ENCODE measurements around the gene EEPD1. TPM values are rescaled to one million over a fixed set of nuclear protein-coding genes. Genes with fewer than 3 reads are reported as not detected.

The EEPD1 gene
- total RNA-seq, 2 experiments from 2014 or later, result 1.3 TPM

DNA sequence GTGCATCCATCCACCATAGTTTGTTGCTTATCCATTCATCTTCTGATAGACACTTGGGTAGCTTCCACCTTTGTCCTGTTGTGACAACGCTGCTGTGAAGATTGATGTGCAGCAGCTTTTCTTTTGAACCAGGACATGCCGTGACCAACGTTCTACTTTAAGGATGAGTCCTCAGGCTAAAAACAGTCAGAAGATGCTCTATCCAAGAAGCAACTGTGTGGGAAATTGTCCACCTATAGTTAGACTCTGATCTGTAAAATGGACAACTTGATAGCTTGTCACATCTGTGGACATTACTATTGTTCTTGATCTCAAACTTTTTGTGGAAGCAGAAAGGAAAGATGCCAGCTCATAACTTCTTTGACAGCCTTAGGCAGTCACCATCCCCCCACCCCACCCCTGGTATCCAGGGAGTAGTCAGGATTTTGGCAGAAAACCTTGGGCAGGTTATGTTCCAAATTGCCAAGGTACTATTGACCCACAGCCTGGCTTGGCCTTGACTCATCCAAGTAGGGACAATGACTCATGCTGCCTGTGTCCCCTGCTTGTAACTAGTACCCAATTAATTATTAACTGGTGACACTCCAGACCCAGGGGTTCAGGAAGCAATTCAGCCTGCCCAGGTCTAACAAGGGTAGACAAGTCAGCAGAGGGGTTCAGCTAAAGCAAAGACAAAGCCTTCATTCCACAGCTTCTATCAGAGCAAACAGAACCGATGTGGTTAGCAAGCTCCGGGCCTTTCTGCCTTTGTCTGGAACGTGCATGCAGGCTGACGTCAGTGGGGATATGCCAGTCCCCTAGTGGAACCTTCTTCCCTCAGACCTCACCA, 137.0 kb downstream of the EEPD1 start:
- no peak overlapping the region for H3K27ac Mint-ChIP-seq
- ATAC-seq (no peak), DNase-seq (no peak)
- H3K27me3 Mint-ChIP-seq, result no peaks in the 10 kb centered on the region
- peaks cover 58% of the 10 kb centered on the region for H3K4me1 Mint-ChIP-seq
- H3K36me3 Mint-ChIP-seq (ENCODE audit: low read depth), result no peaks in the 10 kb centered on the region
- POLR2A ChIA-PET, result no interaction called here
- no peak overlapping the region for H3K4me3 Mint-ChIP-seq
- no peaks in the 10 kb centered on the region for H3K9me3 Mint-ChIP-seq (ENCODE audit: low read depth)
- CTCF ChIA-PET, result interaction anchor here (0.7 to 5.5 kb wide), 13 partner anchors 9 to 312 kb away, joined by 3 to 89 read pairs (median 3); no protein-coding TSS in a partner anchor
- intact Hi-C loops (cut with DNase I, micrococcal nuclease), result loop anchor here (2.0 to 10.0 kb wide), 4 partner anchors 173 to 595 kb away; partner anchors contain the start of gene HERPUD2 (in 2 of the 2)

DNA sequence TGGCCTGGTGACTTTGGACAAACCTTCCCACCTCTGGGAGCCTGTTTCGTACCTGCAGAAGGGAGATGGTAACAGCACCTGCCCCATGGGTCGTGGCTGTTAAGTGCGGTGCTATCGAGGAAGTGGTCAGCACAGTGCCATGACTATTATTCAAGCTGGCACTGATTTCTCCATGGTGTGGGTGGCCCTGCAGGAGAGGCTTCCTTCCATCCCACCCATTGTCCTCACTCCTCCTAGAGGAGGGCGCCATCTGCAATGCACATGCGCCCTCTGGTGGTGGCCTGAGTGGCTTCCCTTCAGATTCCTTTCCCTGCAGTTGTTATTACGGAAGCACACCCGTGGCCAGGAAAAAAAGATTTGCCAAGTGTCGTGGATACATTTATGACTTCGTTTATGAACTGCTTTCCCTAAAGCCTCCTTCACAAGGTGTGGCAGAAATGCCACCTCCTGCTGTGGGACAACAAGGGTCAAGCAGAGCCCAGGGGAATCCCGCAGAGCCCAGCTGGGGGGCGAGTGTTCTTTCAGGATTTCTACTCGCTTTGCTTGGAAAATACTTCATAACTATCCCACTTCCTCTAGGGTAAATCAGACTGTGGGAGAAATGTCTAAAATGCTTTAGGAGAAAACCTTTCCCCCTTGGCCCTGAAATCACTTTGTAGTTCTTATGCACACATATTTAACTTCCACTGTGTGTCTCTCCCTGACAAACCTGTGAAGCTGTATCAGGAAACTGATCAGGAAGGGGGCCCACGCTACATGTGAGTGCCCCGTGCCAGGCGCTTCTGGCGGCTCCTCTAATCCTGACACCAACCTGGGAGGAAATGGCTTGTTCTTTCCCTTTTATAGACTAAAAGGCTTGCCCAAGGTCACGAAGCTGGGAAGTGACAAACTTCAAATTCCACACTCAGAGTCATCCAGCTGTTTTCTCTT, 138.6 kb downstream of the EEPD1 start:
- Mint-ChIP-seq H3K36me3 (ENCODE audit: low read depth) (no peaks in the 10 kb centered on the region), H3K27me3 (no peaks in the 10 kb centered on the region), H3K4me3 (peak overlapping the region; percentile 54), H3K27ac (peak overlapping the region; percentile 2), H3K4me1 (peaks cover 42% of the 10 kb centered on the region), H3K9me3 (ENCODE audit: low read depth) (no peaks in the 10 kb centered on the region)
- ATAC-seq (peak; percentile 53), DNase-seq (peak; percentile 87)
- intact Hi-C loops (cut with DNase I, micrococcal nuclease), result loop anchor here (1.0 to 5.0 kb wide), 7 partner anchors 138 to 374 kb away; partner anchors contain the start of gene EEPD1 (in 1 of the 2)
- ChIA-PET POLR2A (no interaction called here), CTCF (interaction anchor here (0.6 to 5.5 kb wide), 28 partner anchors 9 to 831 kb away, joined by 3 to 89 read pairs (median 3); no protein-coding TSS in a partner anchor)

DNA sequence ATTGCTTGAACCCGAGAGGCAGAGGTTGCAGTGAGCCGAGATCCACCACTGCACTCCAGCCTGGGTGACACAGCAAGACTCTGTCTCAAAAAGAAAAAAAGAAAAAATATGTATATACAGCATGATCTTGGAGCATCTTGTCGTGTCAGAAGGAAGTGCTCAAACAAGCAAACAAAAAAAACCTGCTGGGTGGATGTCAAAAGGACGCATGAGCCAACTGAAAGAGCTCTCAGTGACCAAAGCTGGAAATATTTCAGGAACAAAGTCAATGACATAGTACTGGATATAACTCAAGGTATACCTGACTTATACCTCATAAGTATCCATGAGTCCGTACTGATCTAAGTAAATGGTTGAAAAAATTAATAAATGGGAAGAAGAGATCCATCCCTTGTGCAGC, 142.0 kb downstream of the EEPD1 start:
- CTCF ChIA-PET, result interaction anchor here (0.6 to 1.7 kb wide), 2 partner anchors 20 to 274 kb away, joined by 3 to 4 read pairs; no protein-coding TSS in a partner anchor
- H3K9me3 Mint-ChIP-seq (ENCODE audit: low read depth), result no peaks in the 10 kb centered on the region
- POLR2A ChIA-PET, result no interaction called here
- no peaks in the 10 kb centered on the region for H3K36me3 Mint-ChIP-seq (ENCODE audit: low read depth)
- intact Hi-C loops (cut with DNase I, micrococcal nuclease), result no loop called here
- no peak overlapping the region for H3K4me3 Mint-ChIP-seq
- ATAC-seq, result no peak
- H3K4me1 Mint-ChIP-seq, result peaks cover 13% of the 10 kb centered on the region
- DNase-seq, result no peak
- no peaks in the 10 kb centered on the region for H3K27me3 Mint-ChIP-seq
- H3K27ac Mint-ChIP-seq, result no peak overlapping the region

DNA sequence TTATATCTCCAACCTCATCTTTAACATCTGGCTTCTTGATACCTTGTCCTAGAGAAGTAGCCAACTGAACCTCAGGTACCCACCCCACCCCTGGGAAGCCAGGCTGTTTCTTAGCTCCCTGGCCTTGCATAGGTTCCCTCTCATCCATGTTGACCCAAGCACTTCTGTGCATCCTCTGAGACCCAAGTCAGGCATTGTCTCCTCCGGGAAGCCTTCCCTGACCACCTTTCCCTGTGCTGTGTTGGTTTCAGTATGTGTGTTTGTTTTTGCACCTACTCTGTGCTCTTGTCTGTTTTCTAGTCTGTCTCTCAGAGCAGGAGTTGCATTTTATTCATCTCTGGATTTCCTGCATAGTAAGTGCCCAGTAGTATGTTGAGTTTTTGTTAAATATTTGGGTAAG, 143.2 kb downstream of the EEPD1 start:
- Mint-ChIP-seq H3K36me3 (ENCODE audit: low read depth) (no peaks in the 10 kb centered on the region), H3K27ac (no peak overlapping the region), H3K9me3 (ENCODE audit: low read depth) (no peaks in the 10 kb centered on the region), H3K4me1 (peaks cover 11% of the 10 kb centered on the region), H3K27me3 (no peaks in the 10 kb centered on the region), H3K4me3 (no peak overlapping the region)
- ChIA-PET POLR2A (no interaction called here), CTCF (no interaction called here)
- ATAC-seq (no peak), DNase-seq (no peak)
- intact Hi-C loops (cut with DNase I, micrococcal nuclease), result no loop called here

DNA sequence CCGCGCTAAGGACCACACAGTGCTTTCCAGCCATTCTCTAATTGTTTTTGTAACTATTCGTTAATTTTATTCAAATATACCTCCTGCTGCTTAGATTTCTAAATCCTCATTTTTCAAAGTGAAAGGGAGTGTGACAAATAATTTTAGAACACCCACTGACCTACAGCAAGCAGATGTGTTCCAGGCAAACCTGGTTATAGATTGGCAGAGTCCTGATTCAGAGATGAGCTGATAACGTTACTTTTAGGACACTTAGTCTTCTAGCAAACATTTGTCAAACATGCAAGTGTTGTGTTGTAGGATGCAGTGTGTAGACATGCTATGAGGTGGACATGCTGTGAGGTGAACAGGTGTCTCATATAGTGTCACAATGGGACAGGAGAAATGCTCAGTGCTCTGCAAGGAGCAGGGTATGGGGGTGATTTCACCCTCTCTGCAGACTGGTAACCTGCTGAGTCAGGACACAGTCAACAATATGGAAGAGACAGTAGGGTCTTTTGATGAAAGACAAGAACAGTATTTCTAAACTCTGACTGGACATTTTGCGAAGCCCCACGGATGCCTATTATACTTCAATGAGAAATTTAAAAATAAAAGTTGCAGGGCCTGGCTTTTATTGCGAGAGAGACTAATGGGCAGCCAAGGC, 144.4 kb downstream of the EEPD1 start:
- H3K36me3 Mint-ChIP-seq (ENCODE audit: low read depth), result no peaks in the 10 kb centered on the region
- ATAC-seq (no peak), DNase-seq (no peak)
- no peak overlapping the region for H3K4me3 Mint-ChIP-seq
- ChIA-PET CTCF (interaction anchor here (1.9 kb wide), 1 partner anchor 22 kb away, joined by 7 read pairs; no protein-coding TSS in a partner anchor), POLR2A (no interaction called here)
- H3K4me1 Mint-ChIP-seq, result no peaks in the 10 kb centered on the region
- H3K9me3 Mint-ChIP-seq (ENCODE audit: low read depth), result no peaks in the 10 kb centered on the region
- no peak overlapping the region for H3K27ac Mint-ChIP-seq
- intact Hi-C loops (cut with DNase I, micrococcal nuclease), result no loop called here
- no peaks in the 10 kb centered on the region for H3K27me3 Mint-ChIP-seq

DNA sequence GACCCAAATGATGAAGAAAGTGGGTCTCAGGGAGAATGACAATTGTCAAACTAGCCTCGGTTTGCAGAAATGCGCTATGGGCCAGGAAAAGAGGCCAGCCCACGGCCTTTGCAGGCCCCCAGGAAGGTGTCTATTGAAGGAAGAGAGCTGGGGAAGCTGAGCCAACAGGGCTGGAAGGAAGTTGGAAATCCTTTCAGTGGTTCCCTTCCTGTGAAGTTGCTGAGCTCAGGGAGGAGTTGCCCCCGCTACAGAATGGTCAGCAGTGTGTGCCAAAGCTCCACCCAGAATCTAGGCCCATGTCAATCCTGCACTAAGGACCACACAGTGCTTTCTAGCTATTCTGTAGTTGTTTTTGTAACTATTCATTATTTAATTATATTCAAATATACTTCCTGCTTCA, 145.1 kb downstream of the EEPD1 start:
- ChIA-PET CTCF (interaction anchor here (0.8 to 1.9 kb wide), 2 partner anchors 18 to 21 kb away, joined by 3 to 7 read pairs; no protein-coding TSS in a partner anchor), POLR2A (no interaction called here)
- intact Hi-C loops (cut with DNase I, micrococcal nuclease), result no loop called here
- Mint-ChIP-seq H3K27me3 (no peaks in the 10 kb centered on the region), H3K36me3 (ENCODE audit: low read depth) (no peaks in the 10 kb centered on the region), H3K4me3 (no peak overlapping the region), H3K27ac (no peak overlapping the region), H3K4me1 (no peaks in the 10 kb centered on the region), H3K9me3 (ENCODE audit: low read depth) (no peaks in the 10 kb centered on the region)
- ATAC-seq, result no peak
- no peak for DNase-seq

DNA sequence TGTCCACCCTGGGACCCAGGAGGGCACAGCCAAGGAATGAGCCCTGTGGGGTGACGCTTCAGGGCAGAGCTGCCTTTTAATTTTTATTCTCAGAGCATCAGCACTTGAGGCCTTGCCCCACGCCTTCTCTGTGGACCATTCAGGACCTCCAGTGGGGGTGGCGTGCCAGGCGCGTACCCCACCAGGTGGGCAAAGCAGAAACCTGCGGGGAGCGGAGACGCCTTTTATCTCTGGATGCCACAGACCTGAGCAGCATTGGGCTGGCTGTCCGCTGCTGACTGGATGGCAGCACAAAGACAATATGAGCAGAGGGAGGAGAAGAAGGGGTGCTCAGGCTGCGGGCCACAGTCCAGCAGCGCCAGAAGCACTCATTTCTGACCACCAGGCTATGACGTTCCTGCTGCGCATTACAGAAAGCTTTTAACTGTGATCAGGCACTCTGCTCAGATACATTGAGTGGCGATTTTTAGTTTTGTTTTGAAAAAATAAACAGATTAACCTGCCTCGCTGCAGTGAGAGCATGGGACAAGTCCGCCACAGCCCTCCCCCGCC, 146.2 kb downstream of the EEPD1 start:
- intact Hi-C loops (cut with DNase I, micrococcal nuclease), result no loop called here
- no peaks in the 10 kb centered on the region for H3K27me3 Mint-ChIP-seq
- POLR2A ChIA-PET, result no interaction called here
- no peak for ATAC-seq
- no peaks in the 10 kb centered on the region for H3K9me3 Mint-ChIP-seq (ENCODE audit: low read depth)
- no peak overlapping the region for H3K27ac Mint-ChIP-seq
- no peak overlapping the region for H3K4me3 Mint-ChIP-seq
- no peaks in the 10 kb centered on the region for H3K4me1 Mint-ChIP-seq
- no peak for DNase-seq
- CTCF ChIA-PET, result interaction anchor here (3.4 kb wide), 1 partner anchor 19 kb away, joined by 17 read pairs; no protein-coding TSS in a partner anchor
- no peaks in the 10 kb centered on the region for H3K36me3 Mint-ChIP-seq (ENCODE audit: low read depth)

DNA sequence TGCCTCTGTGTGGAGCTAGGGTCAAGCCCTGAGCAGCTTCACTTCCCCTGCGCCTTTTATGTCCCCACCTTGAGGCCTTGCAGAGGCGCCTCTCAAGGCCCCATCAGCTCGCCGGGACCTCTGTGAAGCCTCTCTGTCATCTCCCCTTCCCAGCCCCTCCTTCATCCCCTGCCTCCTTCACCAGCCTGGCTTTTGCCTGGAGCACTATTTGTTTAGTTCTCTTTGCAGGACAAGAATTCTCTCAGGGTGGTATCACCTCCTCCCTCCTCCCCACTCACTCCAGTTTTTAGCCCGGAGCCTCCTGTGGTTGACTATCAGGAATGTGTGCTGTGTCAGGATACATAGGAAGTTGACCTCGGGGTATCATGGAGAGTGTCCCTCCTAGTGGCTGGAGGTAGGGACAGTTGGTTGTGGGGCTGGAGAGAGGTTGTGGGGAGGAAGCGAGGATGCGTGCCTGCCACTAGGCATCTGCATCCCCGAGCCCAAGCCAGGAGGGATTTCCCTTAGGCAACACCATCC, 146.8 kb downstream of the EEPD1 start:
- Mint-ChIP-seq H3K36me3 (ENCODE audit: low read depth) (no peaks in the 10 kb centered on the region), H3K27ac (no peak overlapping the region), H3K9me3 (ENCODE audit: low read depth) (no peaks in the 10 kb centered on the region), H3K4me1 (no peaks in the 10 kb centered on the region), H3K4me3 (no peak overlapping the region), H3K27me3 (no peaks in the 10 kb centered on the region)
- intact Hi-C loops (cut with DNase I, micrococcal nuclease), result no loop called here
- ChIA-PET POLR2A (no interaction called here), CTCF (interaction anchor here (0.6 to 3.4 kb wide), 7 partner anchors 19 to 1047 kb away, joined by 3 to 17 read pairs (median 3); no protein-coding TSS in a partner anchor)
- ATAC-seq (no peak), DNase-seq (no peak)

DNA sequence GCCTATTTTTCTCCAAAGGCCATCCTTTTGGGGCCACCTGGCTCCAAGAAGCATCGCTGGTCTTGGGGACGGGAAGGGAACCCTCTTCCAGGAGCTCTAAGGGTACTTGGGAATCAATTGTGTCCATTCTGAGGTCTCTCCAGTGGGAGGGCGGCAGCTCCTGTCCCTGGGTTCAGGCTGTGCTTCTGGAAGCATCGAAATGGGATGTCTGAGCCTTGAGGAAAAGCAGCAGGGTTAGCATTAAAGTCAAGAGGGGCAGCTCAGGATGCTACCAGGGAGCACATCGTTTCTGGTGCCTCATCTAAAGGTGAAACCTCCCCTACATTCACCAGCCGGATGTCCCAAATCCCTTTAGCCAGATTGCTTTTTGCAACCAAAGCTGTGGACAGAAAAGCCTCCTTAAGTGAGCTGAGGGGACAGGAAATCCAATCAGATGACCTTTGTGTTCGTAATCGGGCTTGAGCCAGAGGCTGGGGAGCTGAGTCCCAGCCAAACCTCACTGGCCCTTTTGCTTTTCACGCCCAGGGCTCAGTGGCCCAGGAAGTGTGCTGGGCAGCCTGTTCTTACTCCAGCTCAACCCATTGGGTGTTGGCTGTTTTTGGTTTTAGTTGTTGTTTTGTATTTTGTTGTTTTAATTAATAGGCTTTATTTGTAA, 147.8 kb downstream of the EEPD1 start:
- POLR2A ChIA-PET, result no interaction called here

More for the DNA sequence above, 147.8 kb downstream of the EEPD1 start:
- ATAC-seq (no peak), DNase-seq (no peak)
- H3K27me3 Mint-ChIP-seq, result no peaks in the 10 kb centered on the region
- CTCF ChIA-PET, result interaction anchor here (0.7 to 3.4 kb wide), 7 partner anchors 9 to 1048 kb away, joined by 3 to 17 read pairs (median 4); no protein-coding TSS in a partner anchor
- H3K27ac Mint-ChIP-seq, result no peak overlapping the region
- no peaks in the 10 kb centered on the region for H3K4me1 Mint-ChIP-seq
- no peaks in the 10 kb centered on the region for H3K9me3 Mint-ChIP-seq (ENCODE audit: low read depth)
- no peak overlapping the region for H3K4me3 Mint-ChIP-seq
- intact Hi-C loops (cut with DNase I, micrococcal nuclease), result no loop called here
- no peaks in the 10 kb centered on the region for H3K36me3 Mint-ChIP-seq (ENCODE audit: low read depth)
